Mucosa of descending colon (tissue), 3 donors: ENCODE results near the gene CAMSAP1. TPM values are rescaled to one million over a fixed set of nuclear protein-coding genes. Genes with fewer than 3 reads are reported as not detected.
A peak's percentile ranks its signal among the peaks of the same experiment; 100 is the strongest.

Experiments used
- ATAC-seq: fragments of 200-7000 bp; cut with Tn5 transposase; one replicate; pipeline ENCODE4 v1.9.1; 2020; ENCODE audit warnings: mild to moderate bottlenecking, moderate library complexity
- DNase-seq, 3 donors: peaks; one replicate each; pipeline ENCODE4 v3.0.0-alpha.2; 2020
- H3K36me3 ChIP-seq: fragments of 200-600 bp; one replicate; pipeline ENCODE4 v1.8.0; 2021; ENCODE audit warnings: low read depth, mild to moderate bottlenecking
- H3K4me1 ChIP-seq: fragments of 200-600 bp; one replicate; pipeline ENCODE4 v1.8.0; 2021; ENCODE audit warnings: low read depth, mild to moderate bottlenecking
- H3K4me3 ChIP-seq: fragments of 200-600 bp; one replicate; pipeline ENCODE4 v1.8.0; 2021; ENCODE audit warnings: mild to moderate bottlenecking
- H3K9me3 ChIP-seq: fragments of 200-600 bp; one replicate; pipeline ENCODE4 v1.8.0; 2021; ENCODE audit warnings: mild to moderate bottlenecking
- intact Hi-C, 2 donors: fragments of 100-400 bp; cut with DNase I in 1 of 2; cut with micrococcal nuclease in 1 of 2; formaldehyde crosslinking; loops; one replicate each; pipeline versions ENCODE4 v1.11.0 to v1.11.1; 2022; cut with DNase I, micrococcal nuclease
- total RNA-seq, 3 donors: library from RNA; stranded (reverse); fragmentation: NEBNext Ultra II Directional in 2 of 3; extraction: Animal tissue kit (Norgen Biotek cat#: 25700) in 2 of 3; gene quantifications; one replicate each; pipeline versions ENCODE4 v1.2.1 to v1.2.4, GENCODE V29; 2021 to 2023
- TF ChIP-seq, protein P1 (sequence below): fragments of 200-600 bp; IDR thresholded peaks from one replicate; pipeline ENCODE4 v1.8.0; 2022; ENCODE audit warnings: antibody characterized with exemption, mild to moderate bottlenecking
- donor health status: DM: no; HTN: no; CAD: no; lungs with moderate emphysema.
- donor health status: DM: no; HTN: no; CAD: no.
- donor health status: DM: no; HTN: yes; CAD: no.

CAMSAP1 gene
- total RNA-seq, 3 donors from 2014 or later, result 11.5 to 37.8 (median 14.3) TPM

- TF ChIP-seq, protein P1, sequence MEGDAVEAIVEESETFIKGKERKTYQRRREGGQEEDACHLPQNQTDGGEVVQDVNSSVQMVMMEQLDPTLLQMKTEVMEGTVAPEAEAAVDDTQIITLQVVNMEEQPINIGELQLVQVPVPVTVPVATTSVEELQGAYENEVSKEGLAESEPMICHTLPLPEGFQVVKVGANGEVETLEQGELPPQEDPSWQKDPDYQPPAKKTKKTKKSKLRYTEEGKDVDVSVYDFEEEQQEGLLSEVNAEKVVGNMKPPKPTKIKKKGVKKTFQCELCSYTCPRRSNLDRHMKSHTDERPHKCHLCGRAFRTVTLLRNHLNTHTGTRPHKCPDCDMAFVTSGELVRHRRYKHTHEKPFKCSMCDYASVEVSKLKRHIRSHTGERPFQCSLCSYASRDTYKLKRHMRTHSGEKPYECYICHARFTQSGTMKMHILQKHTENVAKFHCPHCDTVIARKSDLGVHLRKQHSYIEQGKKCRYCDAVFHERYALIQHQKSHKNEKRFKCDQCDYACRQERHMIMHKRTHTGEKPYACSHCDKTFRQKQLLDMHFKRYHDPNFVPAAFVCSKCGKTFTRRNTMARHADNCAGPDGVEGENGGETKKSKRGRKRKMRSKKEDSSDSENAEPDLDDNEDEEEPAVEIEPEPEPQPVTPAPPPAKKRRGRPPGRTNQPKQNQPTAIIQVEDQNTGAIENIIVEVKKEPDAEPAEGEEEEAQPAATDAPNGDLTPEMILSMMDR, result no peak
- ATAC-seq, result no peak
- Histone ChIP-seq H3K4me3 (no peak overlapping the region), H3K9me3 (no peaks in the 10 kb centered on the region), H3K36me3 (no peaks in the 10 kb centered on the region), H3K4me1 (no peaks in the 10 kb centered on the region)
- no peak for DNase-seq
- intact Hi-C loops, result no loop called here
Measured at GRCh38 chr9:135890190-135891026, 16.9 kb downstream of the CAMSAP1 start.

DNA sequence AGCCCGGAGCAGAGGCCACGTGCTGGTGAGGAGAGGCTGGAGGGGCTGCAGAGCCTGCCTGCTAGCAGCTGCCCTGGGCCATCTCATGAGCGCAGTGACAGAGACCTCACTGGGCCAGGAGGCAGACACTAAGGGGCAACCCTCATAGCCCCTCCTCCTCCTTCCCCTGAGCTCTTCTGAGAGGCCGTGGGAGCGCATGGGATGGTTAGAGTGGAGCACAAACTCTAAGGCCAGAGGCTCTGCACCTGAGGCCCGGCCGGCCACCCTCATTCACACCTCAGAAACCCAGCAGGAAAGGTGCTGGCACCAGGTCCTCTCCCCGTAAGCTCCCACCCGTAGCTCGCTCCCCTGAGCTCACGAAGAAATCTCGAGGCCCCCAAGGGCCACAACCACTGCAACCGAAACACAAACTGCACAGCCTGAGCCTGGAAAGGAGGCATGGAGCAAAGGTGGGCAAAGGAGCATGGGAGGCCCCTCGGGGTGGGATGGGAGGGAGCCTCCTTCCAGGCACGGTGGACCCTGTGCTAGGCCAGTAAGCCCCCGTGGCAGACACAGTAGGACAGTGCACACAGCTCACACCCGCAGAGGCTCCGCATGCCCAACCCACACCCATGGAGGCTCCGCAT is 17.7 kb downstream of the CAMSAP1 start:
- ATAC-seq, result no peak
- Histone ChIP-seq H3K4me1 (no peaks in the 10 kb centered on the region), H3K4me3 (no peak overlapping the region), H3K9me3 (no peaks in the 10 kb centered on the region), H3K36me3 (no peaks in the 10 kb centered on the region)
- no peak for DNase-seq
- TF ChIP-seq, protein P1, result no peak
- intact Hi-C loops, result no loop called here

- ATAC-seq, result no peak
- H3K4me1 ChIP-seq, result no peaks in the 10 kb centered on the region
- intact Hi-C loops, result no loop called here
Measured at GRCh38 chr9:135888766-135889394, 18.5 kb downstream of the CAMSAP1 start.

DNA sequence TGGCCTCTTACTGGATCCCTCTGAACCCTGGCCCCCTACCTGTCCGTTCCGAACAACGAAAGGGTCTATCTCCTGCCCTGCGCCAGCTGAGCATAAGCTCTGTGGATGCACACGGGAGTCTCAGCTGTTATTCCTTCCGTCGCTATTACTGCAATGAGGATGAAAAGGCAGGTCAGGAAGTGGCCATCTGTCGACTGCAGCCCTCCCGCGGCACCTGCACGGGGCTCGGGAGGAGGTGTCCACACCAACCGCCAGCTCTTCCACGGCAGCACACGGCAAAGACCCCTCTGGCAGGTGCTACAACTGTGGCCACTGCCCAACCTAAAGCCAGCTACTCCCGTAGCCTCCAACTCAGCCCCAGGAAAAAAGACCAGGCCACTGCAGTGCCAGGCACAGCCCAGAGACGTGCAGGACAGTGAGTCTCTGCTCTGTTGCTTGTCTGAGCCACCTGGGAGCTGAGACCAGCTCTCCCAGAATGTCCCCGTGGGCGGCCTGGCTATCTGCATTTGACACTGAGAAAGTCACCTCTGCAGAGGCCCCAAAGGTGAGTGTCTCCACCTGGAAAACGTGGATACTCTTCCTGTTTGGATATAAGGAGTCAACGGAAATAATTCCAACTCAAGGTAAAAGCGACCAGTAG is 19.1 kb downstream of the CAMSAP1 start:
- no peaks in the 10 kb centered on the region for H3K4me1 ChIP-seq
- DNase-seq (no peak), ATAC-seq (no peak)

More at GRCh38 chr9:135888766-135889394, 18.5 kb downstream of the CAMSAP1 start:
- no peaks in the 10 kb centered on the region for H3K36me3 ChIP-seq
- H3K9me3 ChIP-seq, result no peaks in the 10 kb centered on the region
- no peak overlapping the region for H3K4me3 ChIP-seq
- TF ChIP-seq, protein P1, result no peak
- DNase-seq, result no peak

DNA sequence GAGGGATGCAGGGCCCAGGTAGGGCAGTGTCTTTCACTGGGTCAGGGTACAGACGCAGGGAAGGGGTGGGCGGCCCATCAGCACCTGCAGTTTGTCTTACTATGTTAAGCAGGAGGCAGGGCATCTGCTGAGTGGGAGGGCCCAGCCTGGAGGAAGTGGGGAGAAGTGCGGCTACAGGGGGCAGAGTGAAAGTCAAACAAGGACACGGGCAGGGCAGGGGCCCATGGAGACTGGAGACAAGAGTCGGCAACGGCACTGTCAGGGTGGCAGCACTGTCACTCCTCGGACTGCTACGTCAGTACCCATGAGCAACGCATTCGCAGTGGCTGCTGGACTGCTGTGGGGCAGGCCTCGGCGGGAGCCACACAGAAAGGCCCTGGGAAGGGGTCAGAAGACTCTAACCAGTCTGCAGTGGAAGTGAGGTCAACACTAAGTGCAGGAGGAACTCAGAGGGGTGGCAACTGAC is 19.7 kb downstream of the CAMSAP1 start:
- TF ChIP-seq, protein P1, result no peak
- no peaks in the 10 kb centered on the region for H3K9me3 ChIP-seq
- H3K36me3 ChIP-seq, result no peaks in the 10 kb centered on the region
- no peaks in the 10 kb centered on the region for H3K4me1 ChIP-seq
- no peak overlapping the region for H3K4me3 ChIP-seq
- ATAC-seq, result peak; percentile 28
- peak in 1 of 3 donors; percentile 10 for DNase-seq
- intact Hi-C loops, result no loop called here

More for the DNA sequence above, 19.1 kb downstream of the CAMSAP1 start:
- Histone ChIP-seq H3K36me3 (no peaks in the 10 kb centered on the region), H3K4me3 (no peak overlapping the region), H3K9me3 (no peaks in the 10 kb centered on the region)
- TF ChIP-seq, protein P1, result no peak
- intact Hi-C loops, result no loop called here
